ENCODE data around the gene DLGAP3.
A peak's percentile ranks its signal among the peaks of the same experiment; 100 is the strongest.

The DLGAP3 gene

DNA sequence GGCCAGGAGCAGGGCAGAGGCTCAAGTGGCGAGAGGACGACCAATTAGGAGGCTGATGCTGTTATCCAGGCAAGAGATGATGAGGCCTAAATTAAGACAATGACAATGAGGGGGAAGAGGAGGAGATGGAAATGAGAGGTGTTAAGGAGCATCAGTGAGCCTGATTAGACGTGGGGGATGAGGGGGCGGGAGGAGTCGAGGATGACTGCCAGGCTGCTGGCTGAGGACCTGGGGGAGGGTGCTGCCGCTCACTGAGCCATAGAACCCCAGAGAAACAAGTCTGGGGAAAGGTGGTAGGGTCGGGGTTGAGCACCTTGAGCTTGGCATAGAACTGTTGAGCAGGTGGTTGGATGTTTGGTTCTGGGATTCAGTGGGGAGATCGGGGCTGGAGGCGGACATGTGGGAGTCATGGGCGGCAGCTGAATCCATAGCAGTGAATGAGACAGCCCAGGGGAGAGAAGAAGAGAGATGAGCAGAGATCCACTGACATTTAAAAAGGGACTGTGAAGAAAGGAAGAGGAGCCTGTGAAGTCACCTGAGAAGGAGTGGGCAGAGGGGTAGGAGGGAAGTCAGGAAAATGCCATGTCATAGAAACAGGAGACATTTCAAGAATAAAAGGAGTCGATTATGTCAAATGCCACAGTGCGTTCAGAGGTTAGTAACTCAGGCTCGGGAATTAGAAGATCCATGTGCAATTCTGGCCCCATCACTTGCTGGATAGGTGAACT is 28.5 kb downstream of the DLGAP3 start:
- no peak for DNase-seq (ENCODE audit: low spot score)

- DNase-seq (ENCODE audit: low spot score): no peak
Measured at GRCh38 chr1:34899906-34900305, 29.5 kb downstream of the DLGAP3 start.

DNA sequence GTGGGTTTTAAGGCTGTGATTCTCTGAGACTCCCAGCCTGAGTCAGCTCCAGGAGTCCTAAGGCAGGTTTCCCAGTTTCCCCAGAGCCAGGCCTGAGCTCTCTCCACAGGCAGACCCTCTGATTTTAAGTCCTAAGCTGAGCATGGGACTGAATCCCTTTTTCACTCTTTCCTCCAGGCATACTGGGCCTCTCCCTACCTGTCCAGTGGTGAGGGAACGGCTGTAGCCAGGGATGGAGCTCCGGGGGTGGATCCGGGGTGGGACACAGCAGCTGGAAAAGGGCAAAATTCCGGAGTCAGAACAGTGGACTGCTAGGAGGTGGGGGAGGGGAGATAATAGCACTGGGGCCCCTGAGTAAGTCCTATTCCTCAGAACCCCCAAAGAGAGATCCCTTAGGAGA is 30.0 kb downstream of the DLGAP3 start:
- DNase-seq (ENCODE audit: low spot score): no peak

DNA sequence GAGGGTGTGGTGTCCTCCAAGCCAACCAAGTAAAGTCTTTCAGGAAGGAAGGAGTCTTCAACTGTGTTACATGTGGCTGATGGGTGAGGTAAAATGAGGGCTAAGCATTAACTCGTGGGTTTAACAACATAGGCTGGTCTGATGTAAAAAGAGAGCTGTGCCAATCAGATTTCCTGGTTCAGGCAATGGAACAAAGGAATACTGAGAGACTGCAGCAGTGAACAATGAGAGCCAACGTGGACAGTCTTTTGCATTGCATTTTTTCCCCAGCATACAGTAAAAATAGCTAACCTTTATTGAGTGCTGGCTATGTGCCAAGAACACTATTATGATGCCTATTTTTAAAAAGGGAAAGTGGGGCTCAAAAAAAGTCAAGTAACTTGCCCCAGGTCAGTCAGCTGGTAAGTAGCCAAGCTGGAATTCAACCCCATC is 31.1 kb downstream of the DLGAP3 start:
- no peak for DNase-seq (ENCODE audit: low spot score)

GRCh38 chr1:34896612-34897011 is 32.8 kb downstream of the DLGAP3 start:
- DNase-seq (ENCODE audit: low spot score): no peak

GRCh38 chr1:34889705-34890104 is 39.7 kb downstream of the DLGAP3 start:
- no peak for DNase-seq (ENCODE audit: low spot score)

- DNase-seq (ENCODE audit: low spot score): no peak
Measured at GRCh38 chr1:34887593-34887992, 41.9 kb downstream of the DLGAP3 start.

DNA sequence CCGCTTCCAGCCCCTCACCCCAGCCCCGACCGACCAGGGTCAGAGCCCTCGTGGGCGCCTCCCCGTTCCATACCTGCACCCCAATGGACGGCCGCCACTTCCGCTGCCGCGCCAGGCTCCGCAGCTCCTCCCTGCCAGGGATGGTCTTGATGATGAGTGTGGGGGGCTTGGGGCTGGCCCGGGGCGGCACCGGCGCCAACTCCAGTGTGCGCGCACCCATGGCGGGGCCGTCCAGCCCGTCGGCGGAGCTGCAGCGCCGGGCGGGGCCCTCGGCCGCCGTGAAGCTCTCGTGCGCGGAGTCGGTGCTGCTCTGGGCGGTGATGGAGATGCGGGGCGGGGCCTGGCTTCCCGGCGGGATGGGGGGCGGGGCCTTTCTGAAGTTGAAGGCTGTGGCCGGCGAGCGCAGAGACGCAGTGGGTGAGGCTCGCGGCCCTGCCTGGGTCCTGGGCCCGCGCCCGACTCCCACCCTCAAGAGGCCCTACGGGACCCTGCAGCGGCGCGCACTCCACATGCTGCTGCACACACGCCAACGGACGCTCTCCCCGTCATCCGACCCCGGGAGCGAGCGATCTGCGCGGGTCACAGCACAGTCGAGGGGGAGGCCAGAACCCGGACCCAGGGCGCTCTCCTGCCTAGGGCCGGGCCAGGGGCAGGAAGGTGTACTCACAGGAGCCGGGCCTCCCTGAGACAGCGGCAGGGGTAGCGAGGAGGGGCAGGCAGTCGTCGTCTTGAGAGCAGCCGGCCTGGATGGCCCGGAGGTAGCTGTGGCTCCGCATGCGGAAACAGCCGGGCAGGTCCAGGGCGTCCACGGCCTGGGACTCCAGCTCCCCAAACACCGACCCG is 43.8 kb downstream of the DLGAP3 start:
- DNase-seq (ENCODE audit: low spot score): peak; percentile 77

DNA sequence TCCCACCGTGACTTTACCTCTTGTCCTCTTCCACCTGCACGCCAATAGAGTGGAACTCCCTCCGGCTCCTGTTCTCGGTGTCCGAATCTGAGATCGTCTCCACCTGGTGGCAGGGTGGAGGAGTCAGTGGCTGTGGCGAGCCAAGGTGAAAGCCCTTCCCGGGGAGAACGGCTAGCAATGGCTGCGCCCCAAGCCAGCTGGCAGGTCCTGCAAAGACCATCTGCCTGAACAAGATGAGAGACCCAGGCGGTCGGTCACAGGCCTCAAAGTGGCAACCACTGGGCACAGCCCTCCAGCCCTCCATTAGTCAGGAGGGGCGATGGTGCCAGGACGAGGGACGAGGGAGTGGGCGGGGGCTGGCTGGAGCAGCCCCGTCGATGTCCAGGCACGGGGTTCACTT is 44.5 kb downstream of the DLGAP3 start:
- DNase-seq (ENCODE audit: low spot score): no peak

- DNase-seq (ENCODE audit: low spot score): no peak
Measured at GRCh38 chr1:34884536-34884935, 44.9 kb downstream of the DLGAP3 start.

GRCh38 chr1:34879230-34879629 is 50.2 kb downstream of the DLGAP3 start:
- no peak for DNase-seq (ENCODE audit: low spot score)

GRCh38 chr1:34876406-34876805 is 53.0 kb downstream of the DLGAP3 start:
- no peak for DNase-seq (ENCODE audit: low spot score)

DNA sequence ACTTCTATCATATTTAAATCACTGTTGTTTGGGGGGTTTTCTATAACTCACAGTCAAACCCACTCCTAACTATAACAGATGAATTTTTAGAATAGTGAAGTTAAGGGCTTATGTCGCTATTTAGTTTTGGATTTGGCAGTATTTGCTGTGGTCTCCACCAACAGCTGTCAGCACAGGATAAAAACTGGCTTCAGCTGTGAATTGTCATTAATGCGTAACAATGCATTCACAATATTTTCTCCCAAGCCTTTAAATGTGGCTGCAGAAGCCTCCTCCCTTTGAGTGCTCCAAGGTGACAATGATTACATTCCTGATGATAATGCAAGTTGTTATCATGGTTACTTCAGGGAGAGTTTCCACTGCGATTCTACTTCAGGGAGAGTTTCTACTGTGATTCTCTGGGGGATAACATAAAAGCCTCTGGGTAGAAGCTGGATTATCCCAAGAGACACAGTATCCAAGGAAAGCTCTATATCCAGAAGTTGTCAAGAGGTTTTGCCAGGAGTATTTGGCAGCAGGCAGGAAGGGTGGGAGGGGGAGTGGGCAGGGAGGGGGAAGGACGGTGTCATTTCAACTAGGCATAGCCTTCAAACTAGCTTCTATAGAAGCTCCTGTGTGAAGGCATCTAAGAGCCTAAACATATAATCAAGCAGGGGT is 55.0 kb downstream of the DLGAP3 start:
- no peak for DNase-seq (ENCODE audit: low spot score)

GRCh38 chr1:34872133-34872503 is 57.3 kb downstream of the DLGAP3 start:
- DNase-seq (ENCODE audit: low spot score): no peak

GRCh38 chr1:34871443-34872132 is 57.9 kb downstream of the DLGAP3 start:
- no peak for DNase-seq (ENCODE audit: low spot score)

DNA sequence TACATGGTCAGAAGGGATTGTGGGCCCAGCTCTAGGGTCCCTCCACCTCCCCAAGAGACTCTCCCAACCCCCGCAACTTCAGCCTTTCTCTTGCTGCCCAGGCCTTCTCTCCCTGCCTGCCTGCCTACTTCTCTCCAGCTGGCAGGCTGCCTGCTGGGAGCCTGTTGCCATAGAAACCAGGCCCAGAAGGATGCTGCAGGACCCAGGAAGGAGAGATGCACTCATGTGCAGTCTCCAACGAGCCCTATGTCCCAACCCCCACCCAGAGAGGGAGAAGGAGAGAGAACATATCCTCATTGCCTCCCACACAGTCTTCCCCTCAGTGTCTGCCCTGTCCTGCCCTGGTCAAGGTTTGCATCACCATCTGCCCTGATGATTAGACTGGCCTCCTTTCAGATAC is 59.1 kb downstream of the DLGAP3 start:
- no peak for DNase-seq (ENCODE audit: low spot score)

- no peak for DNase-seq (ENCODE audit: low spot score)
Measured at GRCh38 chr1:34869760-34870159, 59.7 kb downstream of the DLGAP3 start.

- DNase-seq (ENCODE audit: low spot score): no peak
Measured at GRCh38 chr1:34868230-34869049, 61.0 kb downstream of the DLGAP3 start.

DNA sequence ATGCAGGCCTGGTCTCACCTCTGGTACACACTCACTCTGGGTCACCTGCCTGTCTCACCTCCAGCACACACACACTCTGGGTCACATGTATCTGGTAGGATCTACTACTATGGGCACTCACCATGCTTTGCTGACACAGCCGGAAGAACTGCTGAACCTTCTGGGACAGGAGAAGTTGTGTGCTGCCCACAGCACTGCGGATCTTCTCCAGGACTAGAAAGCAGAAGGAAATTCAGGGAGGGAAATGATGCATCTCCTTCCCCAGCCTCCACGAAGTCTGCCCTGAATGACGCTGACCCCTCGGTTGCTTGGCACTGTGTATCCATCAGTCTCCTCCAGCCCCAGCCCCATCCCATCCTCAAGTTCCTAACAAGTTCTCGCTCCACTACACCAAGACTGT is 62.0 kb downstream of the DLGAP3 start:
- no peak for DNase-seq (ENCODE audit: low spot score)

DNA sequence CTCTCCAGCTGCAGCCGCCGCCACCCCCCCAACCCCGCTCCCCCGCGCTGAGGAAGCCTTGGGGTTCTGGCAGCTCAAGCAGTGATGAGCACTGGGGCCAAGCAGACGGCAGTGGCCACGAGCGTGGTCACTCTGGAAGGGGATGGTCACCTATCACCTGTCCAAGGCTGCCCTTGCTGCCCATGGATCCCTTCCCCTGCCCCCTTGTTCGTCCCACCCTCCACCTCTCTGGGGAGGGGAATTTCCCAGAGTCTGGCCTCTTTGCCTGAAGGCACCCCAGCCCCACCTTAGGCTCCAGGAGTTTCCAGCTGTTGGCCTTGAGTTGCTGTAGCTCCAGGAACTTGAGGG is 62.7 kb downstream of the DLGAP3 start:
- DNase-seq (ENCODE audit: low spot score): no peak

GRCh38 chr1:34865981-34866761 is 63.3 kb downstream of the DLGAP3 start:
- peak; percentile 91 for DNase-seq (ENCODE audit: low spot score)
